ENCODE results near the gene ARHGAP32.
A peak's percentile ranks its signal among the peaks of the same experiment; 100 is the strongest.

ARHGAP32 gene

GRCh38 chr11:129192150-129192549, at the start of gene ARHGAP32:
TSS of gene ARHGAP32 (minus strand) at chr11:129192325. CDS start at chr11:129192198, 127 bp downstream.
- no peak for DNase-seq (ENCODE audit: low spot score)

GRCh38 chr11:129239207-129239606, 47.1 kb upstream of the ARHGAP32 start:
- DNase-seq (ENCODE audit: low spot score), result no peak

- no peak for DNase-seq (ENCODE audit: low spot score)
Measured at GRCh38 chr11:129237880-129238638, 45.9 kb upstream of the ARHGAP32 start.

GRCh38 chr11:129237456-129237855, 45.3 kb upstream of the ARHGAP32 start:
- DNase-seq (ENCODE audit: low spot score), result no peak

- DNase-seq (ENCODE audit: low spot score), result no peak
Measured at GRCh38 chr11:129236850-129237249, 44.7 kb upstream of the ARHGAP32 start.

GRCh38 chr11:129234978-129235377, 42.9 kb upstream of the ARHGAP32 start:
- DNase-seq (ENCODE audit: low spot score), result no peak

- DNase-seq (ENCODE audit: low spot score), result peak; percentile 33
Measured at GRCh38 chr11:129230006-129230405, 37.9 kb upstream of the ARHGAP32 start.

- DNase-seq (ENCODE audit: low spot score), result no peak
Measured at GRCh38 chr11:129226207-129226798, 34.2 kb upstream of the ARHGAP32 start.

GRCh38 chr11:129225190-129225589, 33.1 kb upstream of the ARHGAP32 start:
- DNase-seq (ENCODE audit: low spot score), result no peak

GRCh38 chr11:129224538-129224937, 32.4 kb upstream of the ARHGAP32 start:
- DNase-seq (ENCODE audit: low spot score), result no peak

GRCh38 chr11:129223701-129224149, 31.6 kb upstream of the ARHGAP32 start:
- no peak for DNase-seq (ENCODE audit: low spot score)

- no peak for DNase-seq (ENCODE audit: low spot score)
Measured at GRCh38 chr11:129223260-129223659, 31.1 kb upstream of the ARHGAP32 start.

- no peak for DNase-seq (ENCODE audit: low spot score)
Measured at GRCh38 chr11:129222158-129222557, 30.0 kb upstream of the ARHGAP32 start.

GRCh38 chr11:129215506-129216245, 23.6 kb upstream of the ARHGAP32 start:
- DNase-seq (ENCODE audit: low spot score), result no peak

- no peak for DNase-seq (ENCODE audit: low spot score)
Measured at GRCh38 chr11:129214710-129215295, 22.7 kb upstream of the ARHGAP32 start.

- DNase-seq (ENCODE audit: low spot score), result no peak
Measured at GRCh38 chr11:129213261-129213660, 21.1 kb upstream of the ARHGAP32 start.

- no peak for DNase-seq (ENCODE audit: low spot score)
Measured at GRCh38 chr11:129211397-129211796, 19.3 kb upstream of the ARHGAP32 start.

- no peak for DNase-seq (ENCODE audit: low spot score)
Measured at GRCh38 chr11:129210831-129211181, 18.7 kb upstream of the ARHGAP32 start.

GRCh38 chr11:129209891-129210830, 18.0 kb upstream of the ARHGAP32 start:
- no peak for DNase-seq (ENCODE audit: low spot score)

GRCh38 chr11:129208863-129209262, 16.7 kb upstream of the ARHGAP32 start:
- no peak for DNase-seq (ENCODE audit: low spot score)

GRCh38 chr11:129204150-129204838, 12.2 kb upstream of the ARHGAP32 start:
- DNase-seq (ENCODE audit: low spot score), result no peak

All from globus pallidus (tissue), 1 donor.